K562 treated with DMSO at 1 percent for 4 hours (cell line): Measurements from ENCODE around the gene XRN2. TPM values are rescaled to one million over a fixed set of nuclear protein-coding genes. Genes with fewer than 3 reads are reported as not detected.

Experiments
- total RNA-seq: library from RNA; unstranded; fragments of 300-600 nt; gene quantifications from 2 replicates; pipeline ENCODE4 v1.2.3, GENCODE V29; 2022; ENCODE audit not compliant: insufficient read depth

The XRN2 gene, protein sequence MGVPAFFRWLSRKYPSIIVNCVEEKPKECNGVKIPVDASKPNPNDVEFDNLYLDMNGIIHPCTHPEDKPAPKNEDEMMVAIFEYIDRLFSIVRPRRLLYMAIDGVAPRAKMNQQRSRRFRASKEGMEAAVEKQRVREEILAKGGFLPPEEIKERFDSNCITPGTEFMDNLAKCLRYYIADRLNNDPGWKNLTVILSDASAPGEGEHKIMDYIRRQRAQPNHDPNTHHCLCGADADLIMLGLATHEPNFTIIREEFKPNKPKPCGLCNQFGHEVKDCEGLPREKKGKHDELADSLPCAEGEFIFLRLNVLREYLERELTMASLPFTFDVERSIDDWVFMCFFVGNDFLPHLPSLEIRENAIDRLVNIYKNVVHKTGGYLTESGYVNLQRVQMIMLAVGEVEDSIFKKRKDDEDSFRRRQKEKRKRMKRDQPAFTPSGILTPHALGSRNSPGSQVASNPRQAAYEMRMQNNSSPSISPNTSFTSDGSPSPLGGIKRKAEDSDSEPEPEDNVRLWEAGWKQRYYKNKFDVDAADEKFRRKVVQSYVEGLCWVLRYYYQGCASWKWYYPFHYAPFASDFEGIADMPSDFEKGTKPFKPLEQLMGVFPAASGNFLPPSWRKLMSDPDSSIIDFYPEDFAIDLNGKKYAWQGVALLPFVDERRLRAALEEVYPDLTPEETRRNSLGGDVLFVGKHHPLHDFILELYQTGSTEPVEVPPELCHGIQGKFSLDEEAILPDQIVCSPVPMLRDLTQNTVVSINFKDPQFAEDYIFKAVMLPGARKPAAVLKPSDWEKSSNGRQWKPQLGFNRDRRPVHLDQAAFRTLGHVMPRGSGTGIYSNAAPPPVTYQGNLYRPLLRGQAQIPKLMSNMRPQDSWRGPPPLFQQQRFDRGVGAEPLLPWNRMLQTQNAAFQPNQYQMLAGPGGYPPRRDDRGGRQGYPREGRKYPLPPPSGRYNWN
- total RNA-seq, result 34.4 and 35.0 TPM in 2 replicates

GRCh38 chr20:21303061-21303871, at the start of gene XRN2:
Gene XRN2 (plus strand): TSS chr20:21303331. CDS start chr20:21303399, 68 bp downstream.

GRCh38 chr20:21397341-21398108, 94.4 kb downstream of the XRN2 start, which contains the start of gene NKX2-4:
Gene NKX2-4 (minus strand): TSS chr20:21397526. CDS start chr20:21397399, 127 bp downstream.

Other genes with a start within 250 kb of the XRN2 start
- not detected in 2 replicates for gene LINC00237, start 197.0 kb upstream of the XRN2 start, total RNA-seq
- gene KIZ, start 177.2 kb upstream of the XRN2 start, total RNA-seq, result 7.6 and 9.5 TPM in 2 replicates
- gene NKX2-4, start 94.2 kb downstream of the XRN2 start, total RNA-seq, result not detected in 2 replicates
- gene NKX2-2, start 210.7 kb downstream of the XRN2 start, total RNA-seq, result not detected in 2 replicates